Measurements from ENCODE around the gene AATK.
A peak's percentile ranks its signal among the peaks of the same experiment; 100 is the strongest.

The AATK gene

DNA sequence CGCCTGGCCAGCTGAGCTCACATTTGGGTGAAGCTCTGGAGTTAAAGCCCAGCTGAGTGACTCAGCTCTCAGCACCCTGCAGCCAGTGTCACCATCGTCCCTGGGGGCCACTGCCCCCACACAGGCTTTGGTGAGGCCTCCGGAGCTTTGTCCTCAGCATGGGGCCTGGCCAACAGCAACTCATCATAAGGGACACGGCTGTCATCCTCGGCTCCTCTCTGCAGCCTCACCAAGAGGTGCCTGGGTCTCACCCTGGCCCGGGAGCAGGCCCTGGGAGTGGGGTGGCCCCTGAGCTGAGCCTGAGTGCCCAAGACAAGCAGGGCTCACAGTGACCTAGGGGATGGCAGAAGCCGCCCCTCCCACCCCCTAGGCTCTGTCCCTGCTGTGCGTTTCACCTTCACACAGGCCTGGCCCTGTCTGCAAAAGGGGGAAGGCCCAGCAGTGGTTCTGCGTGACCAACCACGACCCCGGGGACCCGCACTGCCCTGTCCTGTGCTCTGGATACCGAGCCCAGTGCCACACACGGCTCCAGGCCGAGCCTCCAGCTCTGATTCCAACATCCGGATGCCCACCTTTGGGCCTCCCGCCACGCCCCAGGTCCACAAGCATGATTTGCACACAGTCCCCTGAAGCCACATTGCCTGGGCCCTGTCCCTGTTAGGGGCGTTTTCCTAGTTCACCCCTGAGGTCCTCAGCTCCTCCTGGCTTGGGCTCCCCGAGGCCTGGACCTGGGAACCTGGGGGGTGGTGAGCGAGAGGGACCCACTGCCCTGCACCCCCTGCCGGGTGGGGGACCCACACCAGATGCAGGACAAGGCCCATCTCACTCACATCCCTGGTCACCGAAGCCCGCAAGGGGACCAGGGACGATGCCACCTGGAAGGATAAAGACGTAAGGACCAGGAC lies 21.8 kb upstream of the AATK start:
- TF ChIP-seq, protein P1, sequence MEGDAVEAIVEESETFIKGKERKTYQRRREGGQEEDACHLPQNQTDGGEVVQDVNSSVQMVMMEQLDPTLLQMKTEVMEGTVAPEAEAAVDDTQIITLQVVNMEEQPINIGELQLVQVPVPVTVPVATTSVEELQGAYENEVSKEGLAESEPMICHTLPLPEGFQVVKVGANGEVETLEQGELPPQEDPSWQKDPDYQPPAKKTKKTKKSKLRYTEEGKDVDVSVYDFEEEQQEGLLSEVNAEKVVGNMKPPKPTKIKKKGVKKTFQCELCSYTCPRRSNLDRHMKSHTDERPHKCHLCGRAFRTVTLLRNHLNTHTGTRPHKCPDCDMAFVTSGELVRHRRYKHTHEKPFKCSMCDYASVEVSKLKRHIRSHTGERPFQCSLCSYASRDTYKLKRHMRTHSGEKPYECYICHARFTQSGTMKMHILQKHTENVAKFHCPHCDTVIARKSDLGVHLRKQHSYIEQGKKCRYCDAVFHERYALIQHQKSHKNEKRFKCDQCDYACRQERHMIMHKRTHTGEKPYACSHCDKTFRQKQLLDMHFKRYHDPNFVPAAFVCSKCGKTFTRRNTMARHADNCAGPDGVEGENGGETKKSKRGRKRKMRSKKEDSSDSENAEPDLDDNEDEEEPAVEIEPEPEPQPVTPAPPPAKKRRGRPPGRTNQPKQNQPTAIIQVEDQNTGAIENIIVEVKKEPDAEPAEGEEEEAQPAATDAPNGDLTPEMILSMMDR (IDR thresholded peaks at IDR 0.05) = no peak

DNA sequence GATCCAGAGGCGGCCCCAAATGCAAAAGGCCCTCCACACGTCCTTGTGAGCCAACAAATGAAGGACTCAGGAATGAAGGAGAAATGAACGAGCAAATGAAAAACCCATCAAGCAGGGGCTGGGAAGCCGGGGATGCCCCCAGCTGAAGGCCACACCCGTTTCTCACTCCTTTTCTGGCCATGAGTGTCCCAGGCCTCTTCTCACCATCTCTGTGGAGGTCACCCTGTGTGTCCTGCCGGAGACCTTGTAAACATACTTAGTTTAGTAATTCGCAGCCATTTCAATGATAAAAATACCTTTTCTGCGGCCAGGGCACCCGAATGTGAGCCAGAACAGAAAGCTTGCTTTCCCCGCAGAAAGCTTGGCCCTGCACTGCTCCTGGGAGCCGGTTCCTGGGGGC lies 21.1 kb upstream of the AATK start:
- Mint-ChIP-seq H3K4me3 (no peak overlapping the region), H3K4me1 (peaks cover 12% of the 10 kb centered on the region), H3K27me3 (ENCODE audit: low read depth, poor library complexity) (no peaks in the 10 kb centered on the region), H3K9me3 (no peaks in the 10 kb centered on the region), H3K36me3 (ENCODE audit: low read depth) (no peaks in the 10 kb centered on the region), H3K27ac (no peak overlapping the region)
- TF ChIP-seq, protein P1 (IDR thresholded peaks at IDR 0.05) = no peak
- no peak for DNase-seq

More for the DNA sequence above, 21.8 kb upstream of the AATK start:
- Mint-ChIP-seq H3K4me1 (peaks cover 12% of the 10 kb centered on the region), H3K27ac (no peak overlapping the region), H3K4me3 (no peak overlapping the region), H3K36me3 (ENCODE audit: low read depth) (no peaks in the 10 kb centered on the region), H3K9me3 (no peaks in the 10 kb centered on the region), H3K27me3 (ENCODE audit: low read depth, poor library complexity) (no peaks in the 10 kb centered on the region)
- no peak for DNase-seq

DNA sequence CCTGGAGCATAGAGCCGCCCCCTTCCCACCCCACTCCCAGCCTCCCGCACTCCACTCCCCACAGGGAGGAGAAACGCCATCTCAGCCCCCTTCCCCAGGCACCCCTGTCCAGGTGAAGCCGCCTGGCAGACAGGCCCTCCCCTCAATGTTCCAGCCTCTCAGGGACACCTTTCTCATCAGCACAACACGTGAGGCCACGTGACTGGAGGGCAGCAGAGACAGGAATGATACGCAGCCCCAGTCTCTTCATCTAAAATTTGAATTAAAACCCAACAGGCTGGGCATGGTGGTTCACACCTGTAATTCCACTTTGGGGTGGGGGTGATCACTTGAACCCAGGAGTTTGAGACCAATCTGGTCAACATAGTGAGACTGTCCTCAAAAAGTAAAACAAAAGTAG lies 20.2 kb upstream of the AATK start:
- no peak for DNase-seq
- H3K4me1 Mint-ChIP-seq = peaks cover 12% of the 10 kb centered on the region
- no peak overlapping the region for H3K27ac Mint-ChIP-seq
- TF ChIP-seq, protein P1 (IDR thresholded peaks at IDR 0.05) = no peak
- H3K36me3 Mint-ChIP-seq (ENCODE audit: low read depth) = no peaks in the 10 kb centered on the region
- H3K9me3 Mint-ChIP-seq = no peaks in the 10 kb centered on the region
- H3K4me3 Mint-ChIP-seq = no peak overlapping the region
- H3K27me3 Mint-ChIP-seq (ENCODE audit: low read depth, poor library complexity) = no peaks in the 10 kb centered on the region

DNA sequence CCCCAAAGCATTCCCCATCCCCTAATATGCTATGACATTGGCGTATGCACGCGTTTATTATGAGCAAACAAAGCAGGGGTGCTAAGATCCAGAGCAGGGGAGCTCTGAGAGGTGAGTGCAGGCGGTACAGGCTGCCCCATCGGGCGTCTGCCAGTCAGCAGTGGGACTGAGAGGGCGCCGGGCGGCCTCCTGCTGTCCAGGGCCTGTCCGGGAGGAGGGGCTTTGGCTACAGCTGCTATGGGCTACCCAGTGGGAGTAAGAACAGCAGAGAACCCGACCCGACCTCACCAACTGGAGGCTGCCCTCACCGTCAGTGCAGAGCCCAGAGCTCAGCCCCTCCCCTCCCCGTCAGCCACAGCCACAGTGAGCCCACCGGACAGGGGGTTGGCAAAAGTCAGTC lies 18.5 kb upstream of the AATK start:
- Mint-ChIP-seq H3K27me3 (ENCODE audit: low read depth, poor library complexity) (peaks cover 3% of the 10 kb centered on the region), H3K4me3 (no peak overlapping the region), H3K27ac (no peak overlapping the region), H3K4me1 (peaks cover 16% of the 10 kb centered on the region), H3K9me3 (no peaks in the 10 kb centered on the region), H3K36me3 (ENCODE audit: low read depth) (no peaks in the 10 kb centered on the region)
- peak; percentile 68 for DNase-seq
- TF ChIP-seq, protein P1 (IDR thresholded peaks at IDR 0.05) = no peak

DNA sequence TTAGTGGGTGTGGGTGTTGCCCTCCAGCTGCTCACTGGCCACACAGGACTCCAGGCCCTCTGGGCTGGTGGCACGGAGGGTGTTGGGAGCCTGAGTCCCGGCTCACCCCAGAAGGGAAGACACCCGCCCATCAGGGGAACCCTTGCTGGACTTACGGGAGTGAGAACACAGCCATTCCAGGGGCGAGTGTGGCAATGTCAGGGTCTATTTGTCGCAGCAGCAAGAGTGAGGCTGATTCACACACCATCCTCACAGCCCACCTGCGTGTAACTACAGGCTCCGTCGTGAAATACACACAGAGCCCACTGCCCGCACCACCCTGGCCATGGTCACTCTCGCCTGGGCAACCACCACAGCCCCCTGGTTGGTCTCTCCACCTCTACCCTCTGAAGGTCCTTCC lies 17.8 kb upstream of the AATK start:
- TF ChIP-seq, protein P1 (IDR thresholded peaks at IDR 0.05) = no peak
- Mint-ChIP-seq H3K27me3 (ENCODE audit: low read depth, poor library complexity) (peaks cover 3% of the 10 kb centered on the region), H3K9me3 (no peaks in the 10 kb centered on the region), H3K36me3 (ENCODE audit: low read depth) (no peaks in the 10 kb centered on the region), H3K4me3 (no peak overlapping the region), H3K4me1 (peaks cover 17% of the 10 kb centered on the region), H3K27ac (no peak overlapping the region)
- no peak for DNase-seq

DNA sequence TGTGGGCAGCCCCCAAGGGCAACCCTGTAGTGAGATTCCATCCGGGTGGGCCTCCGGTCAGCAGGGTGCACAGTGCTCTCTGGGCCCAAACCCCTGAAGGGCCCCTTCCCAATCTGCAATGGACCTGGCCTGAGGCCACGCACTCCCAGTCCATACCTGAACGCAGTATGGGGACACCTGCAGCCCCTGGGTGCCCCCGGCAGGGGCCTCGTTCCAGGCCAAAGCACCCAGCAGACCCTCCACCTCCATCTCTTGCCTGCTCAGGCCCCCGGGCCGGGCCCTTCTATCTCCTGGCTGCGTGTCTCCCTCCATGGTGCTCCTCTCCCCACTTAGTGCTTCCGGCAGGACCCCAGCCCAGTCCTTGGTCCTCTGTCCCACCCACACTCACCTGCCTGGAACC lies 17.3 kb upstream of the AATK start:
- no peak overlapping the region for H3K4me3 Mint-ChIP-seq
- no peak overlapping the region for H3K27ac Mint-ChIP-seq
- TF ChIP-seq, protein P1 (IDR thresholded peaks at IDR 0.05) = no peak
- no peaks in the 10 kb centered on the region for H3K9me3 Mint-ChIP-seq
- no peak for DNase-seq
- no peaks in the 10 kb centered on the region for H3K36me3 Mint-ChIP-seq (ENCODE audit: low read depth)
- peaks cover 17% of the 10 kb centered on the region for H3K4me1 Mint-ChIP-seq
- peaks cover 3% of the 10 kb centered on the region for H3K27me3 Mint-ChIP-seq (ENCODE audit: low read depth, poor library complexity)
